ENCODE results near the gene SHC1.

The SHC1 gene

GRCh38 chr1:154953611-154954038 lies 16.9 kb downstream of the SHC1 start:
- Histone ChIP-seq H3K9me3 (no peaks in the 10 kb centered on the region), H3K4me1 (peaks cover 8% of the 10 kb centered on the region; the same call in 1 of the 2 replicates), H3K36me3 (peaks cover 3% of the 10 kb centered on the region; the same call in 1 of the 2 replicates), H3K27me3 (no peaks in the 10 kb centered on the region), H3K4me3 (ENCODE audit: low read depth, low read length) (no peak overlapping the region)
- no peak for DNase-seq
- no peak for TF ChIP-seq CTCF (IDR thresholded peaks at IDR 0.05; ENCODE audit: low read depth, low read length)

- no peak for TF ChIP-seq CTCF (IDR thresholded peaks at IDR 0.05; ENCODE audit: low read depth, low read length)
- Histone ChIP-seq H3K4me1 (peaks cover 8% of the 10 kb centered on the region; the same call in 1 of the 2 replicates), H3K4me3 (ENCODE audit: low read depth, low read length) (no peak overlapping the region), H3K36me3 (no peaks in the 10 kb centered on the region), H3K27me3 (no peaks in the 10 kb centered on the region), H3K9me3 (no peaks in the 10 kb centered on the region)
- no peak for DNase-seq
Measured at GRCh38 chr1:154952664-154953063, 17.9 kb downstream of the SHC1 start.

- no peaks in the 10 kb centered on the region for H3K27me3 ChIP-seq
- H3K4me3 ChIP-seq (ENCODE audit: low read depth, low read length) = no peak overlapping the region
- no peaks in the 10 kb centered on the region for H3K36me3 ChIP-seq
- H3K4me1 ChIP-seq = peaks cover 8% of the 10 kb centered on the region; the same call in 1 of the 2 replicates
- TF ChIP-seq CTCF (IDR thresholded peaks at IDR 0.05; ENCODE audit: low read depth, low read length) = no peak
- DNase-seq = no peak
- no peaks in the 10 kb centered on the region for H3K9me3 ChIP-seq
Measured at GRCh38 chr1:154951901-154952657, 18.5 kb downstream of the SHC1 start.

- H3K4me3 ChIP-seq (ENCODE audit: low read depth, low read length) = no peak overlapping the region
- H3K27me3 ChIP-seq = no peaks in the 10 kb centered on the region
- DNase-seq = no peak
- no peak for TF ChIP-seq CTCF (IDR thresholded peaks at IDR 0.05; ENCODE audit: low read depth, low read length)
- no peaks in the 10 kb centered on the region for H3K36me3 ChIP-seq
- H3K9me3 ChIP-seq = no peaks in the 10 kb centered on the region
- H3K4me1 ChIP-seq = no peaks in the 10 kb centered on the region; the same call in 1 of the 2 replicates
Measured at GRCh38 chr1:154948079-154948478, 22.5 kb downstream of the SHC1 start.

GRCh38 chr1:154945962-154946850 lies 24.3 kb downstream of the SHC1 start:
- no peak for DNase-seq
- H3K4me1 ChIP-seq = no peaks in the 10 kb centered on the region; the same call in 1 of the 2 replicates
- H3K27me3 ChIP-seq = no peaks in the 10 kb centered on the region
- no peaks in the 10 kb centered on the region for H3K36me3 ChIP-seq
- no peak for TF ChIP-seq CTCF (IDR thresholded peaks at IDR 0.05; ENCODE audit: low read depth, low read length)
- no peak overlapping the region for H3K4me3 ChIP-seq (ENCODE audit: low read depth, low read length)
- no peaks in the 10 kb centered on the region for H3K9me3 ChIP-seq
